CD1c-positive myeloid dendritic cell (primary cell): ENCODE data around the gene CCDC3.

ENCODE experiments used
- DNase-seq: peaks from one replicate; pipeline ENCODE4 v3.0.0-alpha.2; 2016; ENCODE audit errors: extremely low spot score

The CCDC3 gene

DNA sequence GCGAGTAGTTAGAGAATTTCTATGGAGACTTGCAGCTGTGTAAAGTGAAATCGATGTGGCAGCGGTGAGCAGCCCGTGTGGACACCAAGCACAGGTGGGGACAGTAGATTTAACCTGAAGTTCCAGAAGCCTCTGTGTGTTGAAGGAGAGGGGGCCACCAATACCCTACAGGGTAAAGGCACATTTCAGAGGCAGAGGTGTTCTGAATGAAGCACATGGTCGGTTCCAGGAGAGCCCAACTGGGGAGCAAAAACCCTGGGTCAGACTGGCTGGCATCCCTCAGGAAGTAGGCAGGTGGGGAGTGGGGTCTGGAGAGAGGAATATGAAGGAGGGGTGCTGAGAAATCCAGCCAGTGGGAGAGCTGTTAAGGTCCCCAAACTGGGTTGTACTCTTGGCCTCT lies 76.6 kb downstream of the CCDC3 start:
- no peak for DNase-seq

DNA sequence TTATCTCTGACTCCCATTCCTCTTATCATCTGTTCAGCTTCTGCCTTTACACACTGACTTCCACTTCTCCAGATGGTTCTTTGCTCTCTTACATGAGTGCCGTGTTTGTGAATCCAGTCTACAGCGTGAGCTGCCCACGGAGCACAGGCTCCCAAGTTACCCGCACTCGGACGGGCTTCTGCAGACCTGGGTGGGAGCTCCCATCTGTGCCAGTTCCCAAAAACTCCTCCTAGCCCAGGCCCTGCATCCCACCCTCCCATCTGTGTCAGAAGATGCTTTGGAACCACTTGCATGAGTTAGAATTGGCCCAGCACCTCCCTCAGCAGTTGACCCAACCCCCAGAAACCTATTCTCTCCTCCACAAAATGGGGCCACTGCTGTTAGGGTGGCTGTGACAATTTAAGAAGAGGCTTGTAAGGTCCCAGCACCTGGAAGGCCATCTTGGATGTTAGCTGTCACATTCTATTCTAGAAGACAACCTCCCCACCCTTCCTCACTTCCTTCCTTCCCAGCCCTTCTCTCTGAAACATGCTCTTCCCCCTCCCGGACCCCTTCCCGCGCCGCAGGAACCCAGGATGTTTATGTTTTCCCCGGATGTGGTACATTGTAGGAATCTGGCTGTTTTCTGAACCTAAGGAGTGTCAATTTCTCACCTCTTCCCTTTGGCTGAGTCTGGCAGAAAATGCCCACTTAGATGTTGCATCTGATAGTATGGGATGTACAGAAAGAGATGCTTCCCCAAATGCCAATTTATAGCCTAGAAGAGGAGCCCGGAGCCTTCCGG lies 79.2 kb downstream of the CCDC3 start:
- no peak for DNase-seq

DNA sequence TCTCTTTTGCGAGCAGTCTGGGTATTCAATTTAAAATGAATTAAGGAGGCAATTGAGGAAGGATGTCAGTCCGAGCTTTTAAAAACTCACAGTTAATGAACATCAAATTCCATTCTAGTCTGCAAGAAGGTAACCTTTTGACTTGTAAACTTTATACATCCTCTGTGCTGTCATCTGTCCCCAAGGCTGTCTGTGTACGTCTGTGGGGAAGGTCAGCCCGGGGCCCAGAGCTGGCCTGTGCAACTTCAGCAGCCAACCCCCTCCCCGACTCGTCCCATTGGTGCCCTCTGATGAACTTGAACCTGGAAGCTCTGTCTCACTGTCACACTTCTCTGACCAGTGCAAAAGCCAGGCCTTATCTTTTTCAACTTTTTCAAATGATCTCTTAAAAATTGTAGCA lies 80.3 kb downstream of the CCDC3 start:
- no peak for DNase-seq

DNA sequence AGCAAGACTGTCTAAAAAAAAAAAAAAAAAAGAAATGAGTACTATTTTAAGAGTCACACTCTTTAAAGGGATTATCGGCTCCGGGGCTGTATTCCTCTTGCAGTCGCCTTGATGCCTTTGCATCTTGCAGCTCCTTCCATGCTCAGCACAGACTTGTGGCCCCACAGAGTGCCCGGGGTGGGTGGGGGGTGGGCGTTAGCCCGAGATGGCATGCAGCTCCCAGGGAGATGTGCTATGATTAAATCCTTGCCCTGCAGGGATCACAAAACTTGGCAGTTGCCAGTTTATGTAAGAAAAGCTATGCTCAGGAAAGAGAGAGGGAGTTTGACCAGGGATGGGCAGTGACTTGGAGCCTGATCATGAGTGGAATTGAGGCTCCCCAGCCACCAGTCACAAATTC lies 81.9 kb downstream of the CCDC3 start:
- DNase-seq, result no peak

DNA sequence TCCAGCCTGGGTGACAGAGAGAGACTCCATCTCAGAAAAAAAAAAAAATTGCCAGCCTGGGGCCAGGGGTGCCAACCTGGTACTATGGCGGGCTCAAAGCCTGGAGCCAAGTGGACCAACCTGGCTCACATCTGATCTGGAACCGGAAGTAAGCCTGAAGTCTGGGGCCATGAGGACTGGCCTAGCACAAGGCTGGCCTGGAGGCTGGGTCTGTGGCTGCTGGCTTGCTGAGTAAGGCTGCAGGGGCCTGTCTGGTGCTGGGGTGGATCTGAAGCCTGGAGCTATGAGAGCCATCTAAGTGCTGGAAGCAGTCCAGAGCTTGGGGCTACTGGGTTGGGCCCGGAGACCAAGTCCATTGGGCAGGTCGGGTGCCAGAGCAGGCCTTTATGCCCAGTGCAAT lies 84.9 kb downstream of the CCDC3 start:
- no peak for DNase-seq

DNA sequence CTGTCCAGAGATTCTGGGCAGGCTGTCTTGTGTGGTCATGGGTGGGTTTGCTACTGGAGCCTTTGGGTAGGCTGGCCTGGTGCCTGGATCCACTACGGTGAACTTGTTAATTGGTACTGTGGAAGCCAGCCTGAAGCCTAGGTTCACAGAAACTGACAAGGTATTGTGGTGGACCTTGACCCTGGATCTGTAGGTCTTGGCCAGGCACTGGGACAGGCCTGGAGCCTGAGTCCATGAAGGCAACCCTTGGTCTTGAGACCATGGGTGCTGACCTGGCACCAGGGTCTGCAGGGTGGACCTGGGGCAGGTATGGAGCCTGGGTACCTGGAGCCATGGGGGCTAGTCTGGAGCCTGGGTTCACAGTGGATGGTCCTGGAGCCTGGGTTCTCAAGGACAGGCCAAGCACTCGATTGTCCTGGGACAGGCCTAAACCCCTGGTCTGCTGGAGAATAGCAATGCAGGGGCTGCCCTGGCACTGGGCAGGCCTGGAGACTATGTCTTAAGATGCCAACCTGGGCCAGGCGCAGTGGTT lies 85.8 kb downstream of the CCDC3 start:
- no peak for DNase-seq

DNA sequence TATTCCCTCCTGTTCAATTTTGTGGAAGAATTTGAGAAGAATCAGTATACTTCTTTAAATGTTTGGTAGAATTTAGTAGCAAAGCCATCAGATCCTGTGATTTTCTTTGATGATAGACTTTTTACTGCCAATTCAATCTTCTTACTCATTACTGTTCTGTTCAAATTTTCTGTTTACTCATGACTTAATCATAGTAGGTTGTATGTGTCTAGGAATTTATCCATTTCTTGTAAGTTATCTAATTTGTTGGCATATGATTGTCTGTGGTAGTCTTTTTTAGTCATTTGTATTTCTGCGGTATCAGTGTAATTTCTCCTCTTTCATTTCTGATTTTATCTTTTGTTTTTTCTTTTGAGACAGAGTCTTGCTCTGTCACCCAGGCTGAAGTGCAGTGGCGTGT lies 87.4 kb downstream of the CCDC3 start:
- DNase-seq, result no peak

DNA sequence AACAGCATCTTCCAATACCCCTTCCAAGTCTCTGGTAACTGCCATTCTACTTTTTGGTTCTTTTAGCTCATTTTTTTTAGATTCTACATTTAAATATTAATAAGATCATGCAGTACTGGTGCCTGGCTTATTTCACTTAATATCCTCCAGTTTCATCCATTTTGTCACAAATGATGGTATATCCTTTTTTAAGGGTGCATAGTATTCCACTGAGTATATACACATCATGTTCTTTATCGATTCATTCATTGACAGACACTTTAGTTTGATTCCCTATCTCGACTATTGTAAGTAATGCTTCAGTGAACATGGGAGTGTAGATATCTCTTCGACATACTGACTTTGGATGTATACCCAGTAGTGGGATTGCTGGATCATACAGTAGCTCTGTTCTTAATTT lies 89.7 kb downstream of the CCDC3 start:
- DNase-seq, result no peak

DNA sequence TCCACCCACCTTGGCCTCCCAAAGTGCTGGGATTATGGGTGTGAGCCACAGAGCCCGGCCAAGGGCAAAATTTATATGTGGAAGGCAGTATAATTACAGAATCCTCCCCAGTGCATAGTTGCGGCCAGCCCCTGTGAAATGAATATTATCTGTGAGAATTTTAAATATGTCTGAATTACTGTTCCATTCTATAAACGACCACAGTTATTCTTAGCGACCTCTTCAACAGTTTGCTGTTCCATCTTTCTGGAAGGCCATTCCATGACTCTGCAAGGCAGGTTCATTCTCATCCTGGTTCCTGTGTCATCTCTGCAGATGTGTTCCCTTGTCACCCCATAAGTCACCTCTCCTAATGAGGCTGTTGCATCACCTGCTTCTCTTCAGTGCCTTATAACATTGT lies 90.7 kb downstream of the CCDC3 start:
- DNase-seq, result no peak

DNA sequence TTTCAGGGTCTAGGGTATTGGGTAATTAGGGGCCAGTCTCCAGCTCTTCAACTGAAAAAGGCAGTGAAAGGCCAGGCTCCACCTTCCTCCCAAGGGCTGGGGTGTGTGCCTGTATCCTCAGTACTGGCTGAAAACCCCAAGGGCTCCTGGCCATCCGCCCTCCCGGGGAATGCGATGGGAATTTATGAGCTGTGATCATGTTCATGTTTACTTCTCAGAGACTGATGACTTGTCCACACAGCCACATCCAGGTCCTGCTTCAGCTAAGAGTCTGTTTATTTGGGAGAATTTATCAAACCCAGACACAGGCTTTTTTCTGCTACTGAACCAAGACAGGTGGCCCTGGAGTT lies 91.7 kb downstream of the CCDC3 start:
- no peak for DNase-seq

DNA sequence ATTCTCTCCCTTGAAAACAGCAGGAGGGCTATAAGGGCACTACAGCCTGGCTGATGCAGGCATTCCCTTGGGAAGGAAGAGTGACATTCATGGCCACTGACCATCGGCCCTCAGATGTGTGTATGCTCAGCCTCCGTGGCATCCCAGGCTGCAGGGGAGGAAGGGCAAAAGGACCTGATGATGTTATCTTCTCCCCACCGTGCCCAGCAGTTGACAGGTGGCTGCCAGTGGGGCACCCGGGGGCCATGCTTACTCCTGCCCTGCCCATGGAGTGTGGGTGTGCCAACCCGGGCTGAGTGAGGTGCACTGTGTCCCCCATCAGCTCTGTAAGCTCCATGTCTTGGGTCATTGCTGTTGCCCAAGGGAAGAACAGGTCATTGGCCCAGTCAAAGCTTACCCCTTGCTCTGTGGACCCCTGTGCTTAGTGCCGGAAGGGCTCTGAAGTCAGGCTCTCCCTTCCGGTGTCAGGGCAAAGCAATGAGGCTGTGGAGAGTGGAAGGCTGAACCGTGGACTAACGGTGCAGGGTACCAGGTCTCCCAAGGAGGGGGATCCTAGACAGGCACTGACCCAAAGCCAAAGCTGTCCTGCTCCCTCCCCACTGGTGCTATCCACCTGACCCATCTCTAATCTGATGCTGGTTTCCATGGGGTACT lies 92.2 kb downstream of the CCDC3 start:
- DNase-seq, result no peak

DNA sequence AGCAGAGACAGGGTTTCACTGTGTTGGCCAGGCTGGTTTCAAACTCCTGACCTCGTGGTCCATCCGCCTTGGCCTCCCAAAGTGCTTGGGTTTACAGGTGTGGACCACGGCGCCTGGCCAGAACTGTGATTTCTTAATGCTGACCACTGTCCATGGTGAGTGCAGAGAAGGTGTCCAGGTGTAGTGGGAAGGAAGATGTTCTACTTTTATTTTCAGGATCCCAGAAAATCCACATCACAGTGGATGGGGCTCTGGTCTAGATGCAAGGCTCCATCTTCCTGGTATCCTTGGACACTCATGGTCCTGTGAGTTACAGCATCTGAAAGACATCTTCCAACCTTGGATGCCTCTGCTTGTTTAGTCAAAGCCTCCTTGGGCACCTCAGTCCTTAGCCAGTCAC lies 92.7 kb downstream of the CCDC3 start:
- no peak for DNase-seq

DNA sequence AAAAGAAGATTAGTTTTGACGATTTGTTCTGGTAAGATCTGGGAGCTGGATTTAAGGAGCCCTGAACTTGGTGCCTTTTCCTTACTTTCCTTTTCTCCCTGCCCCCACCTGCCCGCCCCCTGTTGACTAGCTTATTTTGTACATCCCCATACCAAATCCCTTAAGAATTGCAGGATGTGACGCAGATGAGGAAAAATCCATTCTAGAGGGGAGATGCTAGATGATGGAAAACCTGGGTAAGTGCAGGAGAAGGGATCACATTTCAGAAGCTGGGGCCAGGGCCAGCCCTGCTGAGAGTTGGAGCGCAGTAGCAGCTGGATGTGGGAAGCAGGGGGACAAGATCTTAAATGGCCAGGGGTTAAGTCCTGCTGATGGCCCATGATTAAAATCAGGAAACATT lies 93.9 kb downstream of the CCDC3 start:
- DNase-seq, result no peak

DNA sequence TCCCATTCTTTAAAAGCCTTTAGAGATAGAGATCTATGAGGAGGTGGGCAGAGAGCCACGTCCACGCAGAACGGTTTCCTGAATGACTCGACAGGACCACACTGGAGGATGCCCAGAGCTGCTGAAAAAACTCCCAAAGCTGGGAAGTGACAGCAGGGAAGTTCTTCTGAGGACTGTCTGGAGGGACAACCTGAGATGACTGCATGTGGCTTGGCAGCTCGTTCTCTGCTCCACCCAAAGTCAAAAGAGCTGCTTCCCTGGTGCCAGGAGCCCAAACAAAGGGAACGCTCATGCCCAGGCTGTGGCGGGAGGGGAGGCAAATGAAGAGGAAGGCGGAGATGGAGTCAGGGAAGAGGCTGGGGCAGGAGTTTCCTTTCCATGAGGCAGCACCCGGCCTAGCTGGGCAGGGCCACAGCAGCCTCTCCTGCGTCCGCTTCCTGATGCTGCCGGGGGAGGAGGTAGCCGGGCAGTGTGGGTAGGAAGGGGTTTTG lies 95.4 kb downstream of the CCDC3 start:
- DNase-seq, result no peak

DNA sequence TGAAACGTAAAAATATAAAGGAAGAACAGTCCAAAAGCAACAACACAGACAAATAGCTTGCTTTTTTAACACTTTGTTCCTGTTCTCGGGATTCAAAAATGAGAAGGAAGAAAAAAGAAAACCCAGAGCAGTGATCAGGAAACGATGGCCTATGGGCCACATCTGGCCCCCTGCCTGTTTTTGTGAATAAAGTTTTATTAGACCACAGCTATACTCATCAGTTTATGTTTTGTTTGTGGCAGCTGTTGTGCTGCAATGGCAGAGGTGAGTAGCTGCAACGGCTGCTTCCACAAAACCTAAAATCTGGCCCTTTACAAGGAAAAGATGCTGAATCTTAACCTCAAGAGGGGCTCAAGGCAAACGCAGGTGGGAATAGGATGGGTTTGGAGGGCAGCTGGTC lies 96.4 kb downstream of the CCDC3 start:
- DNase-seq, result no peak

DNA sequence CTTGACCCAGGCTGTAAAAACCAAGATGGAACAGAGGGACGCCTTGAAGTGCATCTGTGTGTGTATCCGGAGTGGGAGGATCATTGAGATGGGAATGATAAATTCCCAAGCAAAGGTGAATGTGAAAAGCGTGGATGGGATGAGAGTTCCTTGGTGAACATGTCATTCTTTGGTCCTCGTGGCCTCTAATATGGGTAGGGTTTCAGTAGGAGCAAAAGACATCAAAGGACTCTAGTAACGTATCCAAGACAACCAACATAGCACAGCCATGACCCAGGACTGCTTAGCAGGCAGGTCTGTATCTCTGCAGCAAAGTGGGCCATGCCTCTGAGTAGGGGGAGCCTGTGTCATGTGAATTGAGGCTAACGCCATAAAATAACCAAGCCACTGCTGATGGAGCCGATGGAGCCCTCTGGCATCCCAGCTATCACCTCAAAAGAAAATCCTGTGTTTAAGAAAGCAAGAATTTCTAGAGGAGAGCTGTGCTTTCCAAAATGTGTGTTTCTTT lies 98.6 kb downstream of the CCDC3 start:
- DNase-seq, result no peak

DNA sequence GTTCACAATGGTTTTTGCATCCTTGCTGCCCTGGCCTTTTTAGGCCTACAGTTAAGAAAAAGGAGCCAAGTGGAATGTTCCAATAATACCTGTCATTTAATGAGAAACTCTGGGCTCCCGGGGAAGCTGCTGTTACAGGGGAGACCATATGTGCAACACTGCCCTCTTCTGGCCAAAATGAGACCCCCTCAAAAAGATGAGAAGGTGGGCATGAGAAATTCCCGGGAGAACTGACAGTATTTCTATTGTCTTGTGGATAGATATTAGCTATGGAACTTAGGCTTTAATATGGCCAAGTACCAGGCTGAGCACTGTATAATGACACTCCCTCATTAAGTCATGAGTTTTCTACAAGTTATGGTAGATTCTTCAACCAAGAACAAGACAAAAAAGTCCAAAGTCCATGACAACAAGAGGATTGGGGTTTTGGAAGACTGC lies 99.4 kb downstream of the CCDC3 start:
- DNase-seq, result peak; percentile 49

DNA sequence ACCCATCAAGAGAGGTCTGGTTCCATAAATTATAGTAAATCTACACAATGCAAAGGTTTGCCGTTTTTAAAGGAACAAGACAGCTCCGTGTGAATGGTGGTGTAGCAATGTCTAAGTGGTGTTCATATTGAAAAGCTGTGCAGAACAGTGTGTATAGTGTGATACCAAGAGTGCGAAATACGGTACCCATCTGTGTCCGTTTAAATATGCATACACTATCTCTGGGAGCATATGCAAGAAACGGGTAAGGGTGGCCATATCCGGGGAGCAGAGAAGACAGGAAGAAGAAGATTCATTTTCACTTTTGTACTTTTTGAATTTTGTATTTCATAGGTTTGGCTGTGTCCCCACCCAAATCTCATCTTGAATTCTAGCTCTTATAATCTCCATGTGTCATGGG lies 102.0 kb downstream of the CCDC3 start:
- DNase-seq, result no peak

DNA sequence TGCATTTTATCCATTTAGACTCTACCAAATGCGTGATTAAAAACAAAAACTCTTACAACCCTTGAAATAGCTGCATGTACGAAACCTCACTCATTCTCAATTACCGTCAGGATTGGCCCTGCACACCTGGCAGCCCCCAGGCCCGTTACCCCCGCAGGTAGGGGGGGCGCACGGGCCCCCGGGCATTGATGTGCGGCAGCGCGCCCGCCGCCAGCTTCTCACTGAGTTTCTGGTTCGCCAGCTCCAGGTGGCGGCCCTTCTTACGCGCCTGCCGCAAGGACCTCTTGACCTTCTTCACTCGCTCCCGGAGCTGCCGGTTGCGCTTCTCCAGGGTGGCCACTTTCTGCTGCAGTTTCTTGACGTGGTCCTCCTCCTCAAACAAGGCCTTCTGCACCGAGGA lies 103.2 kb downstream of the CCDC3 start:
- no peak for DNase-seq

DNA sequence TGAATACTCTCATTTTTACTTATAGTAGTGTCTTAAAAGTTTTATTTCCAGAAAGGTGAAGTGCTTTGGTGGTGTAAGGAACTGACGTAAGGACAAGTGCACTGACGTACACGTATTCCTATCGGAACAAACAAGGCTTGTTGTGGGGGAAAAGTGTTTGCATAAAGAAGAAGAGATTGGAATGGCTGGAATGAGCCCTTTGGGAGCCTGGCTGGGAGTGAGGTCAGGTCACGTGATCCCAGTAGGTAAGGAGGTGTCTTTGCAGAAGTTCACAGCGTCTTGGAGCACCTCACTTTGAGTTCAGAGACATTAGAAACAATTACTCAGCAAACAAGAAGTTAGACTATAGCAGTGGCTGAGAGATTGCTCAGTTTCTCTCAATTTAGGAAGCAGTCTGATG lies 104.2 kb downstream of the CCDC3 start:
- no peak for DNase-seq

DNA sequence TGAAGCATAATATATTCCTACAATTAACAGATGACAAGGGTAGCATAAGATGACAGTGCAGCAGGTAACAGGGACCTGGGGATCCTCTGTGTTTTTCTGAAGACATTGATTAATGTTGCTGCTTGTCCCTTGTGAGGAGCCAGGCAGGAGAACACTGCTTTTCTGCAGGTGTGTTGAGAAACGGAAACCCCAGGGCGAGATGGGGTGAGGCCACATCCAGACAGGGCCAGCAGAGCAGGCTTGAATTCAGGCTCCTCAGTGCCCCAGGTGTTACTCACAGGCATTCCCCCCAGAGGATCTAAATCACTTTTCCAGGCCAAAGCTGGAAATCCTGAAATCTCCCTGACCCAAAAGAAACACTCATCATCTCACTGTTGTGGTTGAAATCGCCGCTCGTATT lies 105.3 kb downstream of the CCDC3 start:
- DNase-seq, result no peak

DNA sequence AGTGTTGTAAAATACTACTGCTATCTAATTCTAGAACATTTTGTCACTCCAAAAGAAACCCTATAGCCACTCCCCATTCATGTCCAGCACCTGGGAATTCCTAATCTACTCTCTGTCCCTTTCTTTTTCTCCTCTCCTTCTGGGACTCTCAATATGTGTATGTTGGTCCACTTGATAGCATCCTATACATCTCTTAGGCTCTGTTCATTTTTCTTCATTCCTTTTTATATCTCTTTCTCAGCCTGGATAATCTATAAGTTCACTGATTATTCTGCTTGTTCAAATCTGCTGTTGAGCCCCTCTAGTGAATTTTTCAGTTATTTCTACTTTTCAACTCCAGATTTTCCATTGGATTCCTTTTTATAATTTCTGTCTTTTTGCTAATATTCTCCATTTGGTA lies 108.6 kb downstream of the CCDC3 start:
- no peak for DNase-seq

DNA sequence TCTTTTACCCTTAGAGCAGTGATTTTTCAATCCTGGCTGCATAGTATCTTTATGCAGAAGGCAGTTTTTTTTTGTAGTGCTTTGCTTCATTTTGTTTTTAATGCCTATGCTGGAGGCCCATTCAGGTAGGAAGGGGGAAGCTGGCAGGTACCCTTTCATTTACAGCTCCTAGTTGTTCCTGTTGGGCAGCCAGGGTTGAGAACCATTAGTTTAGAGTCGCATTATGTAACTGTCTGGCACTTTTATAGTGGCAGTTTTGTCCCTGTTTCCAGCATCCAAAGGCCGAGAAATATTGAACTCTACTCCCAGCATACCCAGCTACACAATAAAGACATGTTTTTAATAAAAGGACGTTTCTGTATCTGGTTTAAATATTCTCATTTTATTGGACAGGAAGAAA lies 110.6 kb downstream of the CCDC3 start:
- DNase-seq, result no peak
